ENCODE data around the gene DCDC2C.

DNA sequence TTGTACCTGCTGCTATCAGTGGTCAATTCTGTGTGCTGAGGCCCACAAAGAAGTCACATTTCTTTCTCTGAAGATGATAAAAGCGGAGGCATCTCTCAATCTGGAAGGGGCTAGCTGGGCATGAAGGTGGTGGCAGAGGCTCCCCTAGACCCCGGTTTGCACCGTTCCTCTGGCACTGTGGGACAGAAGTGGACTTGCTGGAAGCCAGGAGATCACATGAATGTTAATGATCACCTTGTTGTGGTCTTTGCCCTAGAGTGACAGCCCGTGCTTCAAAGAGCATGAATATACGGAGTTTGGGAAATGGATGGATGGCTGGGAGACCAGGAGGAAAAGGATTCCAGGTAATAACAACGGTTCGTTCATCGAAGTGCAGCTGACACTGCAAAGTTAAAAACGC lies 25.2 kb upstream of the DCDC2C start:
- no peak for TF ChIP-seq POLR2A (IDR thresholded peaks at IDR 0.05; ENCODE audit: low read depth, low read length)
- no peak for TF ChIP-seq POLR2AphosphoS5 (IDR thresholded peaks at IDR 0.05; ENCODE audit: low read depth, low read length)

Data from GM12892 (cell line).